ENCODE data around the gene MROH2A. TPM values are rescaled to one million over a fixed set of nuclear protein-coding genes. Genes with fewer than 3 reads are reported as not detected.

MROH2A gene
- total RNA-seq, 6 donors from 2014 or later, result not detected

- TF ChIP-seq EP300 (IDR thresholded peaks at IDR 0.05) (no peak), POLR2A (IDR thresholded peaks at IDR 0.05) (no peak), POLR2AphosphoS5 (IDR thresholded peaks at IDR 0.05) (no peak), CTCF (IDR thresholded peaks at IDR 0.05) (no peak)
- H3K9me3 ChIP-seq, result no peaks in the 10 kb centered on the region
- ATAC-seq (ENCODE audit: low FRiP score in 2 of 2), result no peak
- no peak for DNase-seq
- 88% methylated on average over 4 of the region's 4 CpGs for WGBS, 2 donors
- H3K4me3 ChIP-seq, result no peak overlapping the region
- no peaks in the 10 kb centered on the region for H3K36me3 ChIP-seq
- H3K27ac ChIP-seq, result no peak overlapping the region
- H3K4me1 ChIP-seq, result peaks cover 9 to 15% (median 11%) of the 10 kb centered on the region in 4 donors
- no peaks in the 10 kb centered on the region for H3K27me3 ChIP-seq
Observed at GRCh38 chr2:233858331-233858730, 80.2 kb downstream of the MROH2A start.

- ATAC-seq (ENCODE audit: low FRiP score in 2 of 2) (no peak), DNase-seq (no peak)
- no peaks in the 10 kb centered on the region for H3K9me3 ChIP-seq
- H3K27me3 ChIP-seq, result no peaks in the 10 kb centered on the region
- no peak overlapping the region for H3K4me3 ChIP-seq
- H3K36me3 ChIP-seq, result no peaks in the 10 kb centered on the region
- no peaks in the 10 kb centered on the region for H3K4me1 ChIP-seq
- no peak overlapping the region for H3K27ac ChIP-seq
- 81 to 92% methylated on average over 4 of the region's 4 CpGs for WGBS, 2 donors
- TF ChIP-seq EP300 (IDR thresholded peaks at IDR 0.05) (no peak), POLR2A (IDR thresholded peaks at IDR 0.05) (no peak), CTCF (IDR thresholded peaks at IDR 0.05) (no peak), POLR2AphosphoS5 (IDR thresholded peaks at IDR 0.05) (no peak)
Observed at GRCh38 chr2:233862261-233862768, 84.2 kb downstream of the MROH2A start.

GRCh38 chr2:233865838-233866237 lies 87.7 kb downstream of the MROH2A start:
- H3K36me3 ChIP-seq, result no peaks in the 10 kb centered on the region
- no peaks in the 10 kb centered on the region for H3K27me3 ChIP-seq
- no peak overlapping the region for H3K27ac ChIP-seq
- TF ChIP-seq EP300 (IDR thresholded peaks at IDR 0.05), result no peak
- TF ChIP-seq CTCF (IDR thresholded peaks at IDR 0.05), result no peak
- no peak for TF ChIP-seq POLR2A (IDR thresholded peaks at IDR 0.05)
- TF ChIP-seq POLR2AphosphoS5 (IDR thresholded peaks at IDR 0.05), result no peak
- ATAC-seq (ENCODE audit: low FRiP score in 2 of 2) (no peak), DNase-seq (no peak)
- H3K4me1 ChIP-seq, result peaks cover 0 to 10% (median 0%) of the 10 kb centered on the region in 4 donors
- peaks cover 0 to 6% (median 2%) of the 10 kb centered on the region in 4 donors for H3K9me3 ChIP-seq
- WGBS, 2 donors, result 92 to 96% methylated on average over 3 of the region's 3 CpGs
- H3K4me3 ChIP-seq, result no peak overlapping the region

GRCh38 chr2:233866479-233866878 lies 88.3 kb downstream of the MROH2A start:
- no peaks in the 10 kb centered on the region for H3K36me3 ChIP-seq
- no peaks in the 10 kb centered on the region for H3K27me3 ChIP-seq
- 92 to 98% methylated on average over 10 to 11 of the region's 11 CpGs for WGBS, 2 donors
- ATAC-seq (ENCODE audit: low FRiP score in 2 of 2) (peak in 1 of 2 donors; percentile 15), DNase-seq (peak in 1 of 2 donors; percentile 43)
- TF ChIP-seq EP300 (IDR thresholded peaks at IDR 0.05) (no peak), POLR2A (IDR thresholded peaks at IDR 0.05) (no peak), CTCF (IDR thresholded peaks at IDR 0.05) (no peak), POLR2AphosphoS5 (IDR thresholded peaks at IDR 0.05) (no peak)
- peaks cover 0 to 10% (median 0%) of the 10 kb centered on the region in 4 donors for H3K4me1 ChIP-seq
- H3K4me3 ChIP-seq, result no peak overlapping the region
- no peak overlapping the region for H3K27ac ChIP-seq
- peaks cover 0 to 6% (median 2%) of the 10 kb centered on the region in 4 donors for H3K9me3 ChIP-seq

GRCh38 chr2:233867993-233868532 lies 89.9 kb downstream of the MROH2A start, which contains the start of gene MSL3B:
Gene MSL3B (minus strand): TSS chr2:233868386.
- WGBS, 2 donors, result 13 to 15% methylated on average over 48 to 50 of the region's 50 CpGs
- TF ChIP-seq CTCF (IDR thresholded peaks at IDR 0.05) (no peak), POLR2AphosphoS5 (IDR thresholded peaks at IDR 0.05) (peak in 1 of 2 donors; percentile 33), EP300 (IDR thresholded peaks at IDR 0.05) (no peak), POLR2A (IDR thresholded peaks at IDR 0.05) (no peak)
- Histone ChIP-seq H3K36me3 (no peaks in the 10 kb centered on the region), H3K9me3 (peaks cover 0 to 6% (median 2%) of the 10 kb centered on the region in 4 donors), H3K27ac (no peak within 1 kb of the TSS), H3K4me3 (peak within 1 kb of the TSS in 3 of 4 donors; percentile 42 to 55 (median 53)), H3K27me3 (no peaks in the 10 kb centered on the region), H3K4me1 (peaks cover 0 to 10% (median 0%) of the 10 kb centered on the region in 4 donors)
- DNase-seq (peak in 1 of 2 donors; percentile 92), ATAC-seq (ENCODE audit: low FRiP score in 2 of 2) (peak in 1 of 2 donors; percentile 76)
